Measurements from ENCODE around the gene VEGFC.

DNA sequence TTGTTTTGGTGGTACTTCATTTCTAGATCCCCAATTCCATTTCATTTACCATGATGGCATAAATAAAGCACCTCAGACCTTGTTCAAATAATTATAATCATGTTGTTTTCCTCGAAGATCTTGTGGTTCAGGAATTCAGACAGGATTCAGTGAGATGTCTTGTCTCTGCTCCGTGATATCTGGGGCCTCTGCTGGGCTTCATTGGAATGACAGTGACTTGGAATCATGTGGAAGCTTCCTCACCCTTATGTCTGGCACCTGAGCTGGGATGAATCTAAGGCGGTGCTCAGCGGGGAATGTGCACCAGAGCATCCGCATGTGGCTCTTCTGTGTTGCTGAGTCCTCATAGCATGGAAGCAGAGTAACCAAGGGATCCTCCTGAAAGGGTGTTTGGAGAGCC lies 132.2 kb downstream of the VEGFC start:
- TF ChIP-seq, protein P1, sequence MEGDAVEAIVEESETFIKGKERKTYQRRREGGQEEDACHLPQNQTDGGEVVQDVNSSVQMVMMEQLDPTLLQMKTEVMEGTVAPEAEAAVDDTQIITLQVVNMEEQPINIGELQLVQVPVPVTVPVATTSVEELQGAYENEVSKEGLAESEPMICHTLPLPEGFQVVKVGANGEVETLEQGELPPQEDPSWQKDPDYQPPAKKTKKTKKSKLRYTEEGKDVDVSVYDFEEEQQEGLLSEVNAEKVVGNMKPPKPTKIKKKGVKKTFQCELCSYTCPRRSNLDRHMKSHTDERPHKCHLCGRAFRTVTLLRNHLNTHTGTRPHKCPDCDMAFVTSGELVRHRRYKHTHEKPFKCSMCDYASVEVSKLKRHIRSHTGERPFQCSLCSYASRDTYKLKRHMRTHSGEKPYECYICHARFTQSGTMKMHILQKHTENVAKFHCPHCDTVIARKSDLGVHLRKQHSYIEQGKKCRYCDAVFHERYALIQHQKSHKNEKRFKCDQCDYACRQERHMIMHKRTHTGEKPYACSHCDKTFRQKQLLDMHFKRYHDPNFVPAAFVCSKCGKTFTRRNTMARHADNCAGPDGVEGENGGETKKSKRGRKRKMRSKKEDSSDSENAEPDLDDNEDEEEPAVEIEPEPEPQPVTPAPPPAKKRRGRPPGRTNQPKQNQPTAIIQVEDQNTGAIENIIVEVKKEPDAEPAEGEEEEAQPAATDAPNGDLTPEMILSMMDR (IDR thresholded peaks at IDR 0.05): no peak
- TF ChIP-seq POLR2A (IDR thresholded peaks at IDR 0.05): no peak
